GM18526 (cell line): Measurements from ENCODE around the gene FEM1B.

ENCODE experiments used
- POLR2A ChIP-seq: IDR thresholded peaks from 3 replicates; pipeline ENCODE4 v1.6.1; 2011; ENCODE audit not compliant: insufficient read length; ENCODE audit errors: extremely low read depth

Gene FEM1B

DNA sequence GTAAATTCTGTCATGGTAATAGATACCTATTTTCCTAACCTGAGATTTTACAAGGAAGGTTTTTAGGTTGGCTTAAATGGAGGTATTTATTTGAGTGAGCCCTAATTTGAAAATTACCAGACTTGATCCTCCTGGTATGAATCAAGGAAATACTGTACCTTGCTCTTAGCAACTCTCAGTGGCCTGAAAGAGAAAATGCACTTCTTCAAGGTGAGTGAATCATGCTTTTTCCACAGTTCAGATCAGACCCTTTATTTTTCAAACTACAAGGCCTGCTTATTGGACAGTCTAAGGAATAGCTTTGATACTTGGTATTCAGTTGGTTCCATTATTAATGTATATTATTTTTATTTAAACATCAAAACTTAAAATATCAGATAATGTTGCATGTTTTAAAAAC is 15.4 kb downstream of the FEM1B start:
- no peak for TF ChIP-seq POLR2A

- no peak for TF ChIP-seq POLR2A
Measured at GRCh38 chr15:68295014-68295805, 17.7 kb downstream of the FEM1B start.

DNA sequence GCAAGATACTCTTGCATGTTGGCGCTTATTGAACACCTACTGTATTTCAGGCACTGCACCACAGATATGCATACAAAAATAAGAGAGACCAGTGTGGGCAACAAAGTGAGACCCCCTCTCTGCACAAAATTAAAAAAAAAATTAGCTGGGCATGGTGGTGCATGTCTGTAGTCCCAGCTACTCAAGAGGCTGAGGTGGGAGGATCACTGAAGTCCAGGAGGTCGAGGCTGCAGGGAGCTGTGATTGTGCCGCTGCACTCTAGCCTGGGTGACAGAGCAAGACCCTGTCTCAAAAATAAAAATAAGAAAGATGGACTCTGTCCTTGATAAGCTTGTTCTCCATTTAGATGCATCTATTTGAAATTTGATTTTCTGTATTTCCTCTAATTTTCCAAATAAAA is 20.8 kb downstream of the FEM1B start:
- TF ChIP-seq POLR2A = no peak

- no peak for TF ChIP-seq POLR2A
Measured at GRCh38 chr15:68298882-68299381, 21.4 kb downstream of the FEM1B start.

- TF ChIP-seq POLR2A = no peak
Measured at GRCh38 chr15:68299436-68299835, 21.9 kb downstream of the FEM1B start.

GRCh38 chr15:68300115-68300940 is 22.8 kb downstream of the FEM1B start:
- no peak for TF ChIP-seq POLR2A

DNA sequence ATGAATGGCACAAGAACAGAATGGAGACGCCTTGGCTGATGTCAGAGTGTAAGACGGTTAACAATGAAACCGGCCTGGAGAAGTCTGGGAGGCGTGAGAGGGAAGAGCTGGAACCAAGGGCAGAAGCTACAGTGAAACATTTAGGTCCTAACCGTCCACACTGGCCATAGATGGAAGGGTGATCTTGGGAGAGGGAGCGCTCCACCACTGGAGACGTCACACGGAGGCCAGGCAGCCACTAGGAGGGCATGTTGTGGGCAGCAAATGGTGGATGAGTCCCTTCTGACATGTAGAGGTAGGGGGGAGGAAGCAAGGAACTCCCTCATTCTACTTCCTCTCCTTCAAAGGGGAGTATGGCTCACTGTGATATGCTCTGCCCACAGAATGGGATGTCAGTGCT is 23.8 kb downstream of the FEM1B start:
- no peak for TF ChIP-seq POLR2A

DNA sequence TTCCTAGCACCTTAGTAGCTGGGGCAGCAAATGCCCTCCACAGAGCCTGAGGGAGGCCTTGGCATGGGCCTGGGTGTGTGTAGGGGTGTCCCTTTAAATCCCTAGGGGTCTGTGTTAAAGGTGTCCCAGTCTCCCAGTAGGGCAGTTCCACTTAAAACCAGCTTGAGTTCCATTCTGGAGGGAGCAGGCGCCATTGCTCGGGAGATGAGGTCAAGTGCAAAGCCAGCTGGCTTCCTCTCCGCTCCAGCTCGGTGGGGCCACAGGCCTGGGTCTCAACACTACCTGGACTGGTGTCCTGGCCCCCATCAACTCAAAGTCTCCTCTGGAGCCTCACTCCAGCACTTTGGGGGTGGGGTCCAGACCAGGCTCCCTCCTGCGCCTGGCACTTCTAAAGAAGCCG is 25.2 kb downstream of the FEM1B start:
- TF ChIP-seq POLR2A = no peak

DNA sequence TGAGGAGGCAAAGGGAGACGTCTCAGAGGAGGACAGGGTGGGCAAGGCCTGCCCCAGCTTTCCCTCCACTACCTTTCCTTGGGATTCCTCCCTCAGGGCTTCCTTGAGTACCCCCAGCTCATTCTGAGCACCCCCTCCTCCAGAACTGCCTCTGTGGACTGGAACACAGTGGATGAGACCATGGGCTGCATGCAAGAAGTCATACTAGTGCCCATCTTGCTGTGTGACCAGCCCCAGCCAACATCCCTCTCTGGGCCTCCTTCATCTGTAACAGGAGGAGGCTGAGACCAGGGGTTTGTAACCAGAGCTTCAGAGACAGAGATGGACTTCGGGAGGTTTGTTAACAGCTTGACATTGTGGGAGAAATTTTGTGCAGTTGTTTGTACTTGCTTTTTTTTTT is 25.6 kb downstream of the FEM1B start:
- no peak for TF ChIP-seq POLR2A

DNA sequence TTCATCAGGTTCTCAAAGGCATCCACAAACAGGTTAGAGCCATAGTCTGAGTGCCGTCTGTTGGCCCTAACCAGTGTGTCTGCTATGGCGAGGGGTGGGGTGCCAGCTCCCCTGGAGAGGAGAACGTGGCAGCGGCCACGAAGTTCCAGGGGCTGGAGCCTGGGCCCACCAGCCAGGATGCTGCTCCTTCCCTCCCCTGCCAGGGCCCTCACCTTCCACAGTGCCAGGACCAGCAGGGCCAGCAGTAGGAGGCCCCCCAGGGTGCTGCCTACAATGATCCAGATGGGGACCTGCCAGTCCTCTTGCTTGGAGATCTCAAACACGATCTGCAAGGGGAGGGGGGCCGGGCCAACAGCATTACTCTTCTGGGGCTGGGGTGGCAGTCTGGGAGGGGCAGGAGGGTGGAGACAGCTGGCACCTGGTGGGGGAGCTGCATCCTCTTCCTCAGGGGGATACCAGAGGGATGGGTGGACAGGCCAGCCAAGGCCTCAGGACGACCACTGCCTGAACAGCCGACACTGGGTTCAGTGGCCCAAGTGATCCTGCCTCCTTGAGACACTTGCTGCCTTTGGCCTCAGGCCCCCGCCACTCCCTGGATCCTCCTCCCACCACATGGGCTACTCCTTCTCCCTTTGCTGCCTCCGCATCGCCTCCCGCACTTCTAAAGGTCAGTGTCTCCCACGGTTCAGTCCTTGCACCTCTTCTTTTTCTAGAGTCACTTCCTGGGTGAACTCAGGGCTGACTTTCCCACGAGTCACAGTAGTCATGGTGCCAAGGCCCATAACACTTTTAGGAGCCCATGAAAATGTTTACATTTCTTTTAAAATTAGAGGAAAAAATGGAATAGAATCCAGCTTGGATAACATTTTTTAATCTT is 26.3 kb downstream of the FEM1B start:
- TF ChIP-seq POLR2A = no peak

DNA sequence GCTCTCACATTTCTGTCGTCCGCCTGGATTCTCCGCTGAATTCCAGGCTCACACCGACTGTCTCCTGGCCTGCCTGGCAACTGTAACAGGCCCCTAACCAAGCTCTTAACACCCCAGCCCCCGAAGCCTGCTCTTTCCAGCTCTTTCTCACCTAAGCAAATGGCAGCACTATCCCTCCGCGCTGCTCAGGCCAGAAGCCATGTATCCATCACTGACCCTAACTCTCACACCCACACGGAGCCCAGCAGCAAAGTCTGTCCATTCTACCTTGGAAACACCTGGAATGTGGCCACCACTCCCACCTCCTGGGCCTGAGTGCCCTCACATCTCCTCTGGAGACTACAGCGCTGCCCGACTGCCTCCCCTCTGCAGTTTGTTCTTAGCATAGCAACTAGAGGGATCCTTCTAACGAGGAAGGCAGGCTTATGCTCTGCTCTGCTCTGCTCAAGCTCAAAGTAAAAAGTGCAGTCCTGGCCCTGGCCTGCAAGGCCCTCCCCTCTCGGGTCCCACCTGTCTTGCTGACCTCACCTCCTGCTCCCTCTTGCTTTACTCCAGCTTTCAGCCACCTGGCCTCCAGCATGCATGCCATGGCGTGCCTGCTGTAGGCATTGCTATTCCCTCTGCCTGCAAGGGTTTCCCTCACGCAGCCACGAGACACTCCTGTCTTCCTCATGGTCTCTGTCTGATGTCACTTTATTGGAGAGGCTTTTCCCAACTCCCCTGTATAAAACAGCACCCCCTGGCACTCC is 27.2 kb downstream of the FEM1B start:
- no peak for TF ChIP-seq POLR2A

- no peak for TF ChIP-seq POLR2A
Measured at GRCh38 chr15:68305420-68305871, 27.9 kb downstream of the FEM1B start.

DNA sequence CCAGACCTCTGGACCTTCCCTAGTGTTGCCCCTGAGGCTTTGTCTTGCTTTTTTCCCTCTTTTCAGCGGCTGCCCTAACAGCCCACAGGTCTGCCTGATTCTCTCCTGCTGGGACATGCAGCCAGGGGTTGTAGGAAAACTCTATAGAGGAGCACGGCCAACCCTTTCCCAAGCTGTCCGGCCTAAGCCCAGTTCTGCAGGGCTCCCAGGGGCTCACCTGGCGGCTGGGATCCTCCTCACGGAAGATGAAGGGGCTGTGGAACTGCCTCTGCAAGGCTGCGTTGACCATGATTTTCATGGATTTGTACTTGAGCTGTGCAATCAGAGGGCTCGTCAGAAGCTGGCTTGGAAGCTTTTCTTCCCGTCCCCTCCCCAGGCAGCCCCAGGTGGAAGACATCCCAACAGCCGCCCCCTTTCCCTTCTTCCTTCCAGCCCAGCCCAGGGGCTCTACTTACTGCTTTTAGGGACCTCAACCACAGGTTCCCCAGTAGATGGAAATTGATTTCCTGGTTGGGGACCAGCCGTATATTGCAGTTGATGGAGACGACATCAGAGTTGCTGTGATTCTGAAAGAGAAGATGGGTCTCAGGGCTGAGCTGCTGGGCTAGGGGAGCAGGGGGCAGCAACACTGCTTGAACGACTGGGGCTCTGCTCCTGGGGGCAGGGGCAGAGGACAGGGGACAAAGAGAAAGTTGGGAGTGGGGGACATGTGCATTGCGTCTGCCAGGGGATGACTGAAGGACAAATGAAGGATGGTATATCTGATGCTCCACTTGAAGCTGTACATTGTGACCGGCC is 29.8 kb downstream of the FEM1B start:
- no peak for TF ChIP-seq POLR2A

DNA sequence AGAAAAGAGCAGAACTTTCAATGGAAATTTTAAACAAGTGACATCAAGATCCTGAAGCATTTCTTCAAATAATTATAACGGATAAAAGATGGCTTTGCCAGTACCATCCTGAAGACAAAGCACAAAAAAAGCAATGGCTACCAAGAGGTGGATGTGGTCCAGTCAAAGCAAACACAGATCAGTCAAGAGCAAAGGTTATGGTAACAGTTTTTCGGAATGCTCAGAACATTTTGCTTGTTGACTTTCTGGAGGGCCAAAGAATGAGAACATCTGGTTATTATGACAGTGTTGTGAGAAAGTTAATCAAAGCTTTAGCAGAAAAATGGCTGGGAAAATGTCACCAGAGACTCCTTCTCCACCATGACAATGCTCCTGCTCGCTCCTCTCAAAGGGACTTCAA is 31.5 kb downstream of the FEM1B start:
- no peak for TF ChIP-seq POLR2A
